Measurements from ENCODE around the gene MFSD2B.

DNA sequence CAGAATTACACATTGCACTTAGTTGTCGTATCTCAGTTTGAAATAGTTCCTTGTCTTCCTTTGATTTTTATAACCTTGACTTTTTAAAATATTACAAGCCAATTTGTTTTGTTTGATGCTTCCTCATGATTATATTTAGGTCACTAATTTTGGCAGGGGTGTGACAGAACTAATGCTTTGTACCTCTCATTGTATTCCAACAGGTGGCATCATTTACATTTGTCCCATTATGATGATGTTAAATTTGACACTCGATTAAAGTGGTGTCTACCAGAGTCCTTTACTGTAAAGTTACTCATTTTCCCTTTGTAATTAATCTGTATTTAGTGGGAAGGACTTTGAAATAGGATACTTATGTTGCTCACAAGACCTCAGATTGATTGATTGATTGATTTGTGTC, 21.5 kb upstream of the MFSD2B start:
- TF ChIP-seq, protein P1, sequence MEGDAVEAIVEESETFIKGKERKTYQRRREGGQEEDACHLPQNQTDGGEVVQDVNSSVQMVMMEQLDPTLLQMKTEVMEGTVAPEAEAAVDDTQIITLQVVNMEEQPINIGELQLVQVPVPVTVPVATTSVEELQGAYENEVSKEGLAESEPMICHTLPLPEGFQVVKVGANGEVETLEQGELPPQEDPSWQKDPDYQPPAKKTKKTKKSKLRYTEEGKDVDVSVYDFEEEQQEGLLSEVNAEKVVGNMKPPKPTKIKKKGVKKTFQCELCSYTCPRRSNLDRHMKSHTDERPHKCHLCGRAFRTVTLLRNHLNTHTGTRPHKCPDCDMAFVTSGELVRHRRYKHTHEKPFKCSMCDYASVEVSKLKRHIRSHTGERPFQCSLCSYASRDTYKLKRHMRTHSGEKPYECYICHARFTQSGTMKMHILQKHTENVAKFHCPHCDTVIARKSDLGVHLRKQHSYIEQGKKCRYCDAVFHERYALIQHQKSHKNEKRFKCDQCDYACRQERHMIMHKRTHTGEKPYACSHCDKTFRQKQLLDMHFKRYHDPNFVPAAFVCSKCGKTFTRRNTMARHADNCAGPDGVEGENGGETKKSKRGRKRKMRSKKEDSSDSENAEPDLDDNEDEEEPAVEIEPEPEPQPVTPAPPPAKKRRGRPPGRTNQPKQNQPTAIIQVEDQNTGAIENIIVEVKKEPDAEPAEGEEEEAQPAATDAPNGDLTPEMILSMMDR (IDR thresholded peaks at IDR 0.05): peak; percentile 39 to 55 (median 42)
- no peak for TF ChIP-seq POLR2A (IDR thresholded peaks at IDR 0.05)

Data from right lobe of liver (tissue), 4 donors.